ENCODE data around the gene IGSF21. TPM values are rescaled to one million over a fixed set of nuclear protein-coding genes. Genes with fewer than 3 reads are reported as not detected.

IGSF21 gene
- total RNA-seq, 1 donor from 2014 or later, result not detected

GRCh38 chr1:18344755-18345154, 237.2 kb downstream of the IGSF21 start:
- TF ChIP-seq CTCF (conservative IDR thresholded peaks at IDR 0.05; ENCODE audit: low read depth, low read length), result no peak
- DNase-seq (ENCODE audit: low read depth), result no peak
- no peak overlapping the region for H3K4me3 ChIP-seq (ENCODE audit: low read depth, low read length)

- TF ChIP-seq CTCF (conservative IDR thresholded peaks at IDR 0.05; ENCODE audit: low read depth, low read length), result no peak
- DNase-seq (ENCODE audit: low read depth), result no peak
- no peak overlapping the region for H3K4me3 ChIP-seq (ENCODE audit: low read depth, low read length)
Measured at GRCh38 chr1:18347559-18347958, 240.0 kb downstream of the IGSF21 start.

GRCh38 chr1:18348354-18348753, 240.8 kb downstream of the IGSF21 start:
- DNase-seq (ENCODE audit: low read depth), result no peak
- no peak for TF ChIP-seq CTCF (conservative IDR thresholded peaks at IDR 0.05; ENCODE audit: low read depth, low read length)
- H3K4me3 ChIP-seq (ENCODE audit: low read depth, low read length), result no peak overlapping the region

- no peak for TF ChIP-seq CTCF (conservative IDR thresholded peaks at IDR 0.05; ENCODE audit: low read depth, low read length)
- DNase-seq (ENCODE audit: low read depth), result no peak
Measured at GRCh38 chr1:18350747-18351146, 243.1 kb downstream of the IGSF21 start.

GRCh38 chr1:18351735-18352134, 244.1 kb downstream of the IGSF21 start:
- no peak overlapping the region for H3K4me3 ChIP-seq (ENCODE audit: low read depth, low read length)
- no peak for TF ChIP-seq CTCF (conservative IDR thresholded peaks at IDR 0.05; ENCODE audit: low read depth, low read length)
- no peak for DNase-seq (ENCODE audit: low read depth)

More at GRCh38 chr1:18350747-18351146, 243.1 kb downstream of the IGSF21 start:
- H3K4me3 ChIP-seq (ENCODE audit: low read depth, low read length), result no peak overlapping the region

- TF ChIP-seq CTCF (conservative IDR thresholded peaks at IDR 0.05; ENCODE audit: low read depth, low read length), result no peak
- no peak overlapping the region for H3K4me3 ChIP-seq (ENCODE audit: low read depth, low read length)
- DNase-seq (ENCODE audit: low read depth), result no peak
Measured at GRCh38 chr1:18352636-18353265, 245.2 kb downstream of the IGSF21 start.

- no peak overlapping the region for H3K4me3 ChIP-seq (ENCODE audit: low read depth, low read length)
- no peak for DNase-seq (ENCODE audit: low read depth)
- no peak for TF ChIP-seq CTCF (conservative IDR thresholded peaks at IDR 0.05; ENCODE audit: low read depth, low read length)
Measured at GRCh38 chr1:18353528-18353927, 245.9 kb downstream of the IGSF21 start.
